Measurements from ENCODE around the gene C7. TPM values are rescaled to one million over a fixed set of nuclear protein-coding genes. Genes with fewer than 3 reads are reported as not detected.
A peak's percentile ranks its signal among the peaks of the same experiment; 100 is the strongest.

C7 gene
- total RNA-seq, 4 donors from 2014 or later, result 77.4 to 170 (median 127) TPM

- H3K9me3 ChIP-seq, result no peaks in the 10 kb centered on the region
- H3K27me3 ChIP-seq, result no peaks in the 10 kb centered on the region
- no peaks in the 10 kb centered on the region for H3K36me3 ChIP-seq
- 25 to 30% methylated on average over 2 of the region's 2 CpGs for WGBS, 2 donors (ENCODE audit: low coverage in 1 of 2)
- DNase-seq, result no peak
- peak overlapping the region; percentile 44 to 67 (median 51) for H3K27ac ChIP-seq
- peaks cover 0 to 30% (median 8%) of the 10 kb centered on the region in 4 donors for H3K4me1 ChIP-seq
- peak overlapping the region in 1 of 4 donors; percentile 12 for H3K4me3 ChIP-seq
- intact Hi-C loops (cut with DNase I; ENCODE audit: low total_unique reads) (no loop called here), in situ Hi-C loops (cut with MboI; ENCODE audit: low pct_ligation_motif_present in 1 of 4, low pct_unique_long_range_greater_than_20kb in 1 of 4, low sequenced_read_pairs in 3 of 4) (loop anchor here in 2 of 4 donors (25.0 kb wide), 1 partner anchor 928 kb away; no protein-coding TSS in a partner anchor)
- TF ChIP-seq EP300 (IDR thresholded peaks at IDR 0.05; ENCODE audit: low read depth), result no peak
- no peak for TF ChIP-seq POLR2AphosphoS5 (IDR thresholded peaks at IDR 0.05)
- TF ChIP-seq, protein P1, sequence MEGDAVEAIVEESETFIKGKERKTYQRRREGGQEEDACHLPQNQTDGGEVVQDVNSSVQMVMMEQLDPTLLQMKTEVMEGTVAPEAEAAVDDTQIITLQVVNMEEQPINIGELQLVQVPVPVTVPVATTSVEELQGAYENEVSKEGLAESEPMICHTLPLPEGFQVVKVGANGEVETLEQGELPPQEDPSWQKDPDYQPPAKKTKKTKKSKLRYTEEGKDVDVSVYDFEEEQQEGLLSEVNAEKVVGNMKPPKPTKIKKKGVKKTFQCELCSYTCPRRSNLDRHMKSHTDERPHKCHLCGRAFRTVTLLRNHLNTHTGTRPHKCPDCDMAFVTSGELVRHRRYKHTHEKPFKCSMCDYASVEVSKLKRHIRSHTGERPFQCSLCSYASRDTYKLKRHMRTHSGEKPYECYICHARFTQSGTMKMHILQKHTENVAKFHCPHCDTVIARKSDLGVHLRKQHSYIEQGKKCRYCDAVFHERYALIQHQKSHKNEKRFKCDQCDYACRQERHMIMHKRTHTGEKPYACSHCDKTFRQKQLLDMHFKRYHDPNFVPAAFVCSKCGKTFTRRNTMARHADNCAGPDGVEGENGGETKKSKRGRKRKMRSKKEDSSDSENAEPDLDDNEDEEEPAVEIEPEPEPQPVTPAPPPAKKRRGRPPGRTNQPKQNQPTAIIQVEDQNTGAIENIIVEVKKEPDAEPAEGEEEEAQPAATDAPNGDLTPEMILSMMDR (IDR thresholded peaks at IDR 0.05), result no peak
- TF ChIP-seq POLR2A (IDR thresholded peaks at IDR 0.05), result no peak
Observed at GRCh38 chr5:40909723-40910122, 426 bp downstream of the C7 start.

DNA sequence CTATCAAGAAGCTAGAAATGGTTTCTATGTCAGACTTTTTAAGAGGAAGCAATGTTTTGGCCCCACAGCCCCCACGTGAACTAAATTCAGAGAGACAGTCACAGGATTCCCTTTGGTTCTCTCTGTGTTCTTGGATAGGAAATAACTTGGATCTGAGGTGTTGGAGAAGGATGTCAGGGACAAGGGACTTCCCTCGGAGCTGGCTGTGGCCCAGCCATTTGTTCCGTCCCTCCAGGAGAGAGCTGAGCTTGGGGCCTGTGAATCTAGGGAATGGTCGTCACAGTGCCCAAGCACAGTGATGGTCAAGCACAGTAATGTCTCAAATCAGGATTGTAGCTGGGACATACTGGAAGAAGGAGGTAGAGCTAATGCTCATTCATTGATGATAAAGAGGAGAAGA lies 2.0 kb downstream of the C7 start:
- no peak for DNase-seq
- Histone ChIP-seq H3K9me3 (no peaks in the 10 kb centered on the region), H3K27ac (peak overlapping the region in 1 of 4 donors; percentile 1), H3K4me3 (no peak overlapping the region), H3K27me3 (no peaks in the 10 kb centered on the region), H3K36me3 (no peaks in the 10 kb centered on the region), H3K4me1 (peaks cover 0 to 21% (median 7%) of the 10 kb centered on the region in 4 donors)
- in situ Hi-C loops (cut with MboI; ENCODE audit: low pct_ligation_motif_present in 1 of 4, low pct_unique_long_range_greater_than_20kb in 1 of 4, low sequenced_read_pairs in 3 of 4) (loop anchor here in 2 of 4 donors (25.0 kb wide), 1 partner anchor 926 kb away; no protein-coding TSS in a partner anchor), intact Hi-C loops (cut with DNase I; ENCODE audit: low total_unique reads) (no loop called here)
- WGBS, 2 donors (ENCODE audit: low coverage in 1 of 2), result 49 to 82% methylated on average over 3 to 4 of the region's 4 CpGs
- TF ChIP-seq EP300 (IDR thresholded peaks at IDR 0.05; ENCODE audit: low read depth), result no peak
- no peak for TF ChIP-seq POLR2AphosphoS5 (IDR thresholded peaks at IDR 0.05)

DNA sequence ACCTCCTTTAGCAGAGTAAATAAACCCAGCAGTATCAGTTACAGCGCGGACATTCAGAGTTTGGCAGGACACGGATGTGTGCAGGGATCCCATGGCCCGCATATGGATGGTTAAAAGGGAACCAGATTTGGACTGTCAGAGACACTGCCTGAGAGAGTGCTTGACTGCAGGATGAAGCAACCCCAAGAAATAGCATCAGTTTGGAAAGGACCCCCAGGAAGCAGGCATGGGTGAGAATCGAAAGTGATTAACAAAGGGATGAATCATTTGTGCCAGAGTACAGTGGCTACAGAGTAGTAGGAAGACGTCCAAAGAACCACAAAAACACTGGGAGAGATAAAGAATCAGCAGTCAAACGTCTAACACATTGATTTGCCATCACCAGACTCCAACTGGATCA lies 5.5 kb downstream of the C7 start:
- Histone ChIP-seq H3K27ac (peak overlapping the region in 1 of 4 donors; percentile 7), H3K4me1 (peaks cover 0 to 5% (median 0%) of the 10 kb centered on the region in 4 donors), H3K4me3 (no peak overlapping the region), H3K27me3 (no peaks in the 10 kb centered on the region), H3K9me3 (no peaks in the 10 kb centered on the region), H3K36me3 (no peaks in the 10 kb centered on the region)
- WGBS, 2 donors (ENCODE audit: low coverage in 1 of 2), result 68 to 72% methylated on average over 5 to 7 of the region's 7 CpGs
- no peak for DNase-seq
- in situ Hi-C loops (cut with MboI; ENCODE audit: low pct_ligation_motif_present in 1 of 4, low pct_unique_long_range_greater_than_20kb in 1 of 4, low sequenced_read_pairs in 3 of 4), result loop anchor here in 2 of 4 donors (25.0 kb wide), 1 partner anchor 922 kb away; no protein-coding TSS in a partner anchor
- intact Hi-C loops (cut with DNase I; ENCODE audit: low total_unique reads), result no loop called here
- TF ChIP-seq, protein P1 (IDR thresholded peaks at IDR 0.05), result no peak

- no peaks in the 10 kb centered on the region for H3K9me3 ChIP-seq
- TF ChIP-seq, protein P1 (IDR thresholded peaks at IDR 0.05), result no peak
- TF ChIP-seq EP300 (IDR thresholded peaks at IDR 0.05; ENCODE audit: low read depth) (no peak), POLR2A (IDR thresholded peaks at IDR 0.05) (no peak), POLR2AphosphoS5 (IDR thresholded peaks at IDR 0.05) (no peak)
- no peaks in the 10 kb centered on the region for H3K36me3 ChIP-seq
- H3K4me3 ChIP-seq, result no peak overlapping the region
- intact Hi-C loops (cut with DNase I; ENCODE audit: low total_unique reads), result no loop called here
- peak overlapping the region in 1 of 4 donors; percentile 7 for H3K27ac ChIP-seq
- DNase-seq, result no peak
- H3K4me1 ChIP-seq, result no peaks in the 10 kb centered on the region
- 35 to 57% methylated on average over 3 of the region's 3 CpGs for WGBS, 2 donors (ENCODE audit: low coverage in 1 of 2)
- no peaks in the 10 kb centered on the region for H3K27me3 ChIP-seq
- in situ Hi-C loops (cut with MboI; ENCODE audit: low pct_ligation_motif_present in 1 of 4, low pct_unique_long_range_greater_than_20kb in 1 of 4, low sequenced_read_pairs in 3 of 4), result loop anchor here in 2 of 4 donors (25.0 kb wide), 1 partner anchor 922 kb away; no protein-coding TSS in a partner anchor
Observed at GRCh38 chr5:40915341-40915926, 6.1 kb downstream of the C7 start.

Measured in transverse colon (tissue), 4 donors.